Measurements from ENCODE around the gene ZBTB1. TPM values are rescaled to one million over a fixed set of nuclear protein-coding genes. Genes with fewer than 3 reads are reported as not detected.

Gene ZBTB1, protein sequence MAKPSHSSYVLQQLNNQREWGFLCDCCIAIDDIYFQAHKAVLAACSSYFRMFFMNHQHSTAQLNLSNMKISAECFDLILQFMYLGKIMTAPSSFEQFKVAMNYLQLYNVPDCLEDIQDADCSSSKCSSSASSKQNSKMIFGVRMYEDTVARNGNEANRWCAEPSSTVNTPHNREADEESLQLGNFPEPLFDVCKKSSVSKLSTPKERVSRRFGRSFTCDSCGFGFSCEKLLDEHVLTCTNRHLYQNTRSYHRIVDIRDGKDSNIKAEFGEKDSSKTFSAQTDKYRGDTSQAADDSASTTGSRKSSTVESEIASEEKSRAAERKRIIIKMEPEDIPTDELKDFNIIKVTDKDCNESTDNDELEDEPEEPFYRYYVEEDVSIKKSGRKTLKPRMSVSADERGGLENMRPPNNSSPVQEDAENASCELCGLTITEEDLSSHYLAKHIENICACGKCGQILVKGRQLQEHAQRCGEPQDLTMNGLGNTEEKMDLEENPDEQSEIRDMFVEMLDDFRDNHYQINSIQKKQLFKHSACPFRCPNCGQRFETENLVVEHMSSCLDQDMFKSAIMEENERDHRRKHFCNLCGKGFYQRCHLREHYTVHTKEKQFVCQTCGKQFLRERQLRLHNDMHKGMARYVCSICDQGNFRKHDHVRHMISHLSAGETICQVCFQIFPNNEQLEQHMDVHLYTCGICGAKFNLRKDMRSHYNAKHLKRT
- 10 to 100 TPM; 73.3 to 84.2 TPM for total RNA-seq

GRCh38 chr14:64504310-64504896 is at the start of gene ZBTB1:
ZBTB1 (plus strand) TSS chr14:64504770; CDS start chr14:64521505, 16,735 bp downstream.
- Mint-ChIP-seq H3K36me3 (peaks cover 53% of the 10 kb centered on the region), H3K4me3 (peak within 1 kb of the TSS; percentile 91), H3K27me3 (no peaks in the 10 kb centered on the region), H3K9me3 (ENCODE audit: low read depth) (no peaks in the 10 kb centered on the region), H3K4me1 (peaks cover 50% of the 10 kb centered on the region), H3K27ac (peak within 1 kb of the TSS; percentile 99)
- ATAC-seq (peak; percentile 47), DNase-seq (peak; percentile 91)
- CTCF ChIA-PET: interaction anchor here (0.6 to 1.8 kb wide), 3 partner anchors 75 to 169 kb away, joined by 3 to 4 read pairs (median 3); no protein-coding TSS in a partner anchor

GRCh38 chr14:64459405-64460136 is 45.0 kb upstream of the ZBTB1 start:
- Mint-ChIP-seq H3K36me3 (peaks cover 43% of the 10 kb centered on the region), H3K9me3 (ENCODE audit: low read depth) (no peaks in the 10 kb centered on the region), H3K4me3 (no peak overlapping the region), H3K4me1 (peaks cover 35% of the 10 kb centered on the region), H3K27ac (peak overlapping the region; percentile 45), H3K27me3 (no peaks in the 10 kb centered on the region)
- no peak for DNase-seq
- no peak for ATAC-seq
- CTCF ChIA-PET: interaction anchor here (0.6 to 1.8 kb wide), 4 partner anchors 30 to 86 kb away, joined by 3 to 6 read pairs (median 3); no protein-coding TSS in a partner anchor

DNA sequence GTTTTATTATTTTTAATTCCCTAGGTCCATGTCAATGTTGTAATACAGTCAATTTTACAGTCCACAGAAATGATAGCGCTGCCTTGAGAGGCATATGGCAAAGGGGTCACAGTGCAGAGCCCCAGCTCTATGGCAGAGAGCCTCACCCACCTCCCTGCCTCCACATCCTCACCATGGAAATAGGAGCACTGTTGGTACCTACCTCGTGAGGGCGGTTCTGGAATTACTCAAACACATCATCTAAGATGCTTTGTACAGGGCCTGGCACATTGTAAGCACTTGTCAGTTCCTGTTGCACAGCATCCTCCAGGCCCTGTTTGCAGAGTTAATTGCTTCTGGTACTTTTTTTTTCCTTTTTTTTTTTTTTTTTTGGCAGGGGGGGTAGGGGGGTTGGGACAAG is 43.3 kb upstream of the ZBTB1 start:
- peaks cover 32% of the 10 kb centered on the region for H3K36me3 Mint-ChIP-seq
- H3K4me3 Mint-ChIP-seq: no peak overlapping the region
- peaks cover 40% of the 10 kb centered on the region for H3K4me1 Mint-ChIP-seq
- DNase-seq (no peak), ATAC-seq (no peak)
- no peak overlapping the region for H3K27ac Mint-ChIP-seq
- CTCF ChIA-PET: interaction anchor here (1.1 kb wide), 1 partner anchor 31 kb away, joined by 3 read pairs; no protein-coding TSS in a partner anchor
- H3K9me3 Mint-ChIP-seq (ENCODE audit: low read depth): no peaks in the 10 kb centered on the region
- H3K27me3 Mint-ChIP-seq: no peaks in the 10 kb centered on the region

DNA sequence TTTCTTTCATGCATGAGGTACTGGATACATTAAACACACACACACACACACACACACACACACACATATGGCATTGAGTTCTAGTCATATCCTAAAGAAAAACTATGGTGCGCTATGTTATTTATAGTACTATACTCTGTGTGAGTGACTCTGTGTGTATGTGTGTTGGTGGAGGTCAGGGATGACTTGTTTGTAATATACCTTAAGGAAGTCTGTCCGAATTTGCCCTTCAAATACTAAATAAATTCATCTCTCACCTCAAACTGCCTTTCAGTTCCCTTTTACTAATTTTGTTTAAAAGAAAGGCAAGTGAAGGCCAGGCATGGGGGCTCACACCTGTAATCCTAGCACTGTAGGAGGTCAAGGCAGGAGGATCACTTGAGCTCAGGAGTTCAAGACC is 41.4 kb upstream of the ZBTB1 start:
- DNase-seq (no peak), ATAC-seq (no peak)
- no peaks in the 10 kb centered on the region for H3K9me3 Mint-ChIP-seq (ENCODE audit: low read depth)
- H3K4me1 Mint-ChIP-seq: peaks cover 52% of the 10 kb centered on the region
- no peak overlapping the region for H3K4me3 Mint-ChIP-seq
- H3K27me3 Mint-ChIP-seq: no peaks in the 10 kb centered on the region
- peaks cover 29% of the 10 kb centered on the region for H3K36me3 Mint-ChIP-seq
- CTCF ChIA-PET: interaction anchor here (1.3 to 3.1 kb wide), 7 partner anchors 12 to 39 kb away, joined by 3 to 20 read pairs (median 4); no protein-coding TSS in a partner anchor
- no peak overlapping the region for H3K27ac Mint-ChIP-seq

DNA sequence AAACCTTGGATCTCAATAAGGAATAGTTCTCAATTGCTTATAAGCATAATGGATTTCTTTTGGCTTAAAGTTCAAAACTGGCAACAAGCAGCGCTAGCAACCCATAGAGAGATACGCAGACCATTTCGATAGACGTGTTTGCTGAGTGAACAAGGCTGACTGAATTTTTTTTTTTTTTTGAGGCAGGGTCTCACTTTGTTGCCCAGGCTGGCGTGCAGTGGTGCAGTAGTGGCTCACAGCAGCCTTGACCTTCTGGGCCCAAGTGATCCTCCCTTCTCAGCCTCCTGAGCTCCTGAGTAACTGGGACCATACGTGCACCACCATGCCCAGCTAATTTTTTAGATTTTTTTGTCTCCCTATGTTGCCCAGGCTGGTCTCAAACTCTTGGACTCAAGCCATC is 40.7 kb upstream of the ZBTB1 start:
- H3K36me3 Mint-ChIP-seq: peaks cover 24% of the 10 kb centered on the region
- no peak overlapping the region for H3K27ac Mint-ChIP-seq
- peaks cover 52% of the 10 kb centered on the region for H3K4me1 Mint-ChIP-seq
- H3K4me3 Mint-ChIP-seq: no peak overlapping the region
- no peaks in the 10 kb centered on the region for H3K9me3 Mint-ChIP-seq (ENCODE audit: low read depth)
- CTCF ChIA-PET: interaction anchor here (1.0 to 3.6 kb wide), 10 partner anchors 9 to 47 kb away, joined by 3 to 20 read pairs (median 4); no protein-coding TSS in a partner anchor
- DNase-seq (no peak), ATAC-seq (no peak)
- no peaks in the 10 kb centered on the region for H3K27me3 Mint-ChIP-seq

- Mint-ChIP-seq H3K36me3 (peaks cover 18% of the 10 kb centered on the region), H3K27me3 (no peaks in the 10 kb centered on the region), H3K27ac (peak overlapping the region; percentile 80), H3K4me3 (peak overlapping the region; percentile 79), H3K4me1 (peaks cover 45% of the 10 kb centered on the region), H3K9me3 (ENCODE audit: low read depth) (no peaks in the 10 kb centered on the region)
- DNase-seq: no peak
- ATAC-seq: peak; percentile 5
- CTCF ChIA-PET: interaction anchor here (1.0 to 3.6 kb wide), 8 partner anchors 9 to 46 kb away, joined by 3 to 20 read pairs (median 4); no protein-coding TSS in a partner anchor
These were observed 39.9 kb upstream of the ZBTB1 start for GRCh38 chr14:64464651-64465050.

- H3K36me3 Mint-ChIP-seq: peaks cover 12% of the 10 kb centered on the region
- H3K27me3 Mint-ChIP-seq: no peaks in the 10 kb centered on the region
- H3K4me1 Mint-ChIP-seq: peaks cover 40% of the 10 kb centered on the region
- no peaks in the 10 kb centered on the region for H3K9me3 Mint-ChIP-seq (ENCODE audit: low read depth)
- ATAC-seq: peak; percentile 91
- CTCF ChIA-PET: interaction anchor here (0.9 to 4.8 kb wide), 12 partner anchors 10 to 121 kb away, joined by 3 to 23 read pairs (median 6); partner anchors contain the start of gene MTHFD1
- peak; percentile 71 for DNase-seq
- peak within 1 kb of the TSS; percentile 80 for H3K27ac Mint-ChIP-seq
- H3K4me3 Mint-ChIP-seq: peak within 1 kb of the TSS; percentile 79
These were observed 39.3 kb upstream of the ZBTB1 start, which contains the start of gene AKAP5 for GRCh38 chr14:64465191-64465822. AKAP5 (plus strand) TSS chr14:64465499; CDS start chr14:64468395, 2,896 bp downstream.

- ATAC-seq (no peak), DNase-seq (no peak)
- Mint-ChIP-seq H3K4me3 (peak overlapping the region; percentile 79), H3K36me3 (peaks cover 11% of the 10 kb centered on the region), H3K4me1 (peaks cover 40% of the 10 kb centered on the region), H3K9me3 (ENCODE audit: low read depth) (no peaks in the 10 kb centered on the region), H3K27ac (peak overlapping the region; percentile 66), H3K27me3 (no peaks in the 10 kb centered on the region)
- CTCF ChIA-PET: interaction anchor here (0.9 to 4.8 kb wide), 9 partner anchors 11 to 122 kb away, joined by 3 to 23 read pairs (median 6); partner anchors contain the start of gene MTHFD1
These were observed 38.6 kb upstream of the ZBTB1 start for GRCh38 chr14:64465831-64466554.

- Mint-ChIP-seq H3K27ac (no peak overlapping the region), H3K4me1 (peaks cover 45% of the 10 kb centered on the region), H3K36me3 (peaks cover 12% of the 10 kb centered on the region), H3K9me3 (ENCODE audit: low read depth) (no peaks in the 10 kb centered on the region), H3K27me3 (no peaks in the 10 kb centered on the region), H3K4me3 (no peak overlapping the region)
- DNase-seq (no peak), ATAC-seq (no peak)
- CTCF ChIA-PET: interaction anchor here (0.8 to 4.8 kb wide), 9 partner anchors 9 to 123 kb away, joined by 3 to 23 read pairs (median 5); no protein-coding TSS in a partner anchor
These were observed 37.5 kb upstream of the ZBTB1 start for GRCh38 chr14:64467101-64467500.

DNA sequence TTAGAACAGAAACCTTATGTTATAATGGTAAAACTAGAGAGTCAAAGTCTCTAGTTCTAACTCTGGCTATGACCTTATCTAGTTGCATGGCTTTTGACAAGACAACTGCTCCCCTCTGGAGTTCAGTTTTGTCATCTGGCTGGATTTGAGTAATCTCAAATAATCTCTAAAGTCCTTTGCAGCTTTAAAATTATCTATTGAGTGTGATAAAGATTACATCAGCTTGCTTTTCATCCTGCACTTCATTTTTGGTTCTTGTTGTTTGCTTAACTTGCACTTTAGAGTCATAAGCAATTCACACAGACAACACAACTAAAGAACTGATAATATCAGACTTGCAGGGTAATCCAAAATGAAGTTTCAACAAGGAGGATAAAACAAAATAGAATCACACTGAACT is 37.0 kb upstream of the ZBTB1 start:
- Mint-ChIP-seq H3K4me1 (peaks cover 45% of the 10 kb centered on the region), H3K4me3 (peak overlapping the region; percentile 20), H3K27me3 (no peaks in the 10 kb centered on the region), H3K9me3 (ENCODE audit: low read depth) (no peaks in the 10 kb centered on the region), H3K36me3 (peaks cover 12% of the 10 kb centered on the region), H3K27ac (no peak overlapping the region)
- no peak for DNase-seq
- no peak for ATAC-seq
- CTCF ChIA-PET: interaction anchor here (0.8 to 4.8 kb wide), 8 partner anchors 8 to 123 kb away, joined by 3 to 23 read pairs (median 4); no protein-coding TSS in a partner anchor

DNA sequence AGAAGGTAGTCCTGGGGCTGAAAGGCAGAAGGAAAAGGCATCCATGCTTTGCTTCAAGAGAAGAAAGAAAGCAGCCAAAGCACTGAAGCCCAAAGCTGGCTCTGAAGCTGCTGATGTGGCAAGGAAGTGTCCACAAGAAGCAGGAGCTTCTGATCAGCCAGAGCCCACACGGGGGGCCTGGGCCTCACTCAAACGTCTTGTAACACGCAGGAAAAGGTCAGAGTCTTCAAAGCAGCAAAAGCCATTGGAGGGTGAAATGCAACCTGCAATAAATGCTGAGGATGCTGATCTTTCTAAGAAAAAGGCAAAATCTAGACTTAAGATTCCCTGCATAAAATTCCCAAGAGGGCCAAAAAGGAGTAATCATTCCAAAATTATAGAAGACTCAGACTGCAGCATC is 36.1 kb upstream of the ZBTB1 start:
- H3K9me3 Mint-ChIP-seq (ENCODE audit: low read depth): no peaks in the 10 kb centered on the region
- CTCF ChIA-PET: interaction anchor here (0.9 to 4.8 kb wide), 6 partner anchors 10 to 168 kb away, joined by 3 to 23 read pairs (median 4); no protein-coding TSS in a partner anchor
- no peak overlapping the region for H3K27ac Mint-ChIP-seq
- ATAC-seq (no peak), DNase-seq (no peak)
- H3K4me3 Mint-ChIP-seq: no peak overlapping the region
- no peaks in the 10 kb centered on the region for H3K27me3 Mint-ChIP-seq
- H3K36me3 Mint-ChIP-seq: peaks cover 9% of the 10 kb centered on the region
- peaks cover 48% of the 10 kb centered on the region for H3K4me1 Mint-ChIP-seq
